Measurements from ENCODE around the gene SGCD.

SGCD gene

DNA sequence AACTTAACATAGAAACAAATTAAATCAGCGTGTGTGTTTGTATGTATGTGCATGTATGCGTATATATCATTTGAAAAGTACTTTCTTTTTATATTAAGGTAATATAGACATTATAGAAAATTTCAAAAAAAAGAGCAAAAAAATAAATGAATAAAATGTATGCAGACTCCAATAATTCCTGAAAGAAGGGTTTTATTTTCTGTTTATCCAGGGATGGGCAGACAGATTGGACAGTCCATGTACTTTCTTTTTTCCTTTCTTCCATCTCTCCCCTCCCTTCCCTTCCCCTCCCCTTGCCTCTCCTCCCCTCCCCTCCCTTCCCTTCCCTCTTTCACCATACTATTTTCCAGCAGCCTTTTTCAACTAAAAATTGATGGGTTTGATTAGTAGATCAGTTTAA lies 123.8 kb downstream of the SGCD start:
- H3K36me3 ChIP-seq (ENCODE audit: control insufficient read depth, insufficient read depth, low read length) = no peaks in the 10 kb centered on the region
- H3K79me2 ChIP-seq = no peaks in the 10 kb centered on the region
- peaks cover 11% of the 10 kb centered on the region for H3K4me1 ChIP-seq
- H3K4me2 ChIP-seq (ENCODE audit: low read length) = no peak overlapping the region
- no peak overlapping the region for H3K27ac ChIP-seq
- no peak overlapping the region for H3K4me3 ChIP-seq (ENCODE audit: low read depth, low read length)
- no peaks in the 10 kb centered on the region for H3K27me3 ChIP-seq (ENCODE audit: control insufficient read depth, insufficient read depth, low read length)
- H3K9me3 ChIP-seq (ENCODE audit: control insufficient read depth, low read length) = no peaks in the 10 kb centered on the region
- TF ChIP-seq, protein P1, sequence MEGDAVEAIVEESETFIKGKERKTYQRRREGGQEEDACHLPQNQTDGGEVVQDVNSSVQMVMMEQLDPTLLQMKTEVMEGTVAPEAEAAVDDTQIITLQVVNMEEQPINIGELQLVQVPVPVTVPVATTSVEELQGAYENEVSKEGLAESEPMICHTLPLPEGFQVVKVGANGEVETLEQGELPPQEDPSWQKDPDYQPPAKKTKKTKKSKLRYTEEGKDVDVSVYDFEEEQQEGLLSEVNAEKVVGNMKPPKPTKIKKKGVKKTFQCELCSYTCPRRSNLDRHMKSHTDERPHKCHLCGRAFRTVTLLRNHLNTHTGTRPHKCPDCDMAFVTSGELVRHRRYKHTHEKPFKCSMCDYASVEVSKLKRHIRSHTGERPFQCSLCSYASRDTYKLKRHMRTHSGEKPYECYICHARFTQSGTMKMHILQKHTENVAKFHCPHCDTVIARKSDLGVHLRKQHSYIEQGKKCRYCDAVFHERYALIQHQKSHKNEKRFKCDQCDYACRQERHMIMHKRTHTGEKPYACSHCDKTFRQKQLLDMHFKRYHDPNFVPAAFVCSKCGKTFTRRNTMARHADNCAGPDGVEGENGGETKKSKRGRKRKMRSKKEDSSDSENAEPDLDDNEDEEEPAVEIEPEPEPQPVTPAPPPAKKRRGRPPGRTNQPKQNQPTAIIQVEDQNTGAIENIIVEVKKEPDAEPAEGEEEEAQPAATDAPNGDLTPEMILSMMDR (IDR thresholded peaks at IDR 0.05) = no peak
- no peak overlapping the region for H2AFZ ChIP-seq
- H3K9ac ChIP-seq = no peak overlapping the region

DNA sequence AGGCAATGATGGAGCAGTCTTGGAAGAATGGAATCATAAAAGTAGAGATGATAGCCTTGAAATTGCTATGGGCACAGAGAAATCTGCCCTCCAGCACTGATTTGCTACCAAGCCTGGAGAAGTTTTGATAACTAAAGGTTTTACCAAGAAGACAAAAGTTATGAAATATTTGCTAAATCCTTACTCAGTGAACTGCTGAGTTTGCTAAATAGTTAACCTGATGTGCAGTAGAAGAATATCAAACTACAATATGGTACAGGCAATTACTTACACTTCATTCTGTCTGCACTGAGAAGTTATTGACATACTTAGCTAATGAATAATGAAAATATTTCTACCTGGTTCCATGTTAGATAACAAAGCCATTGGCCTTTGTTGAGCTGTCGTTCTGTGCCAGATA lies 124.5 kb downstream of the SGCD start:
- H3K4me3 ChIP-seq (ENCODE audit: low read depth, low read length) = no peak overlapping the region
- H3K79me2 ChIP-seq = no peaks in the 10 kb centered on the region
- H3K27me3 ChIP-seq (ENCODE audit: control insufficient read depth, insufficient read depth, low read length) = no peaks in the 10 kb centered on the region
- TF ChIP-seq, protein P1 (IDR thresholded peaks at IDR 0.05) = no peak
- H3K9me3 ChIP-seq (ENCODE audit: control insufficient read depth, low read length) = no peaks in the 10 kb centered on the region
- H3K9ac ChIP-seq = no peak overlapping the region
- no peak overlapping the region for H2AFZ ChIP-seq
- H3K36me3 ChIP-seq (ENCODE audit: control insufficient read depth, insufficient read depth, low read length) = no peaks in the 10 kb centered on the region
- no peak overlapping the region for H3K4me2 ChIP-seq (ENCODE audit: low read length)
- no peak overlapping the region for H3K27ac ChIP-seq
- peaks cover 11% of the 10 kb centered on the region for H3K4me1 ChIP-seq

DNA sequence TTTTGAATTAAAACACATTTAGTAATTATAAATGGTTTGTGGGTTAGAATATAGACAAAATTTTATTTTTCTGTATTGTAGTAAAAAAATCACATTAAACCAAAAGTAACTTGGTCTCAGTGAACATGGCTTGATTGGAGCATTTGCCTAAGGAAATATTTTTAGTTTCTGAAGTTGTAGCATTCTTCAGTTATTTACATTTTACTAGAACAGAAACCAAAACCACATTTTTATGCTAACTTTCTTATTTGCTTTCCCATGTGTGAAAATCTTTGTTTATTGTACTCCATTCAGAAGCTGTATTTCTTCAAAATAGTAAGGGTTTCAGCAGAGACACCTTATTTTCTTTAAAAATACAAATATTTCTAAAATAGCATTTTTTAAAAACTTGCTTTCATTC lies 129.9 kb downstream of the SGCD start:
- Histone ChIP-seq H3K27ac (no peak overlapping the region), H3K36me3 (ENCODE audit: control insufficient read depth, insufficient read depth, low read length) (no peaks in the 10 kb centered on the region), H3K79me2 (no peaks in the 10 kb centered on the region), H2AFZ (no peak overlapping the region), H3K9me3 (ENCODE audit: control insufficient read depth, low read length) (no peaks in the 10 kb centered on the region), H3K9ac (no peak overlapping the region), H3K4me3 (ENCODE audit: low read depth, low read length) (no peak overlapping the region), H3K4me2 (ENCODE audit: low read length) (no peak overlapping the region), H3K27me3 (ENCODE audit: control insufficient read depth, insufficient read depth, low read length) (no peaks in the 10 kb centered on the region), H3K4me1 (peaks cover 8% of the 10 kb centered on the region)
- TF ChIP-seq, protein P1 (IDR thresholded peaks at IDR 0.05) = no peak

DNA sequence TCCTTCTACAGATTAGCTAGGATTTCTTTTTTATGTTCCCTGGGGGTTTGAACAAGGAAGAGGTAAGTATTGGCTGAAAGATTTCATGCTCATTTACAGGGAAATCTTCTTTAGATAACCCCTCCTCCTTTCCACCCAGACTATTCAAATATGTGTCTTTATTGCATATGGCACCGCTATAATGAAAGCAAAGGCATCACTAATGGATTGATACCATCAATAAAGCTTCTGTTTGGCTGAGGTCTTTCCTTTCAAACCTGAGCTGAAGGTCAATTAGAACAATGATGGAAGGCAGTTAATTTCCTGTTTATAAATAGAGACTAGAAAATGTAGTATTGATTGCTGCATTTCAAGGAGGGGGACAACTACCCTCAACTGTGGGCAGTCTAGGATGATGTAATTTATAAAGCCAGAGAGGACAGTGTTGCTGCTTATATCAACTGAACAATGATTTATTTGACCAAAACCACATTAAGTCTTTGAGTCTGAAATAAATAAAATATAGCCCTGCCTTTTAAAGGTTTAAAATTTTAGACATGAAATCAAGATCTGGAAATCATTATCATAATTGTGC lies 132.9 kb downstream of the SGCD start:
- TF ChIP-seq, protein P1 (IDR thresholded peaks at IDR 0.05) = no peak
- H3K4me1 ChIP-seq = peaks cover 7% of the 10 kb centered on the region
- H3K4me3 ChIP-seq (ENCODE audit: low read depth, low read length) = no peak overlapping the region
- no peak overlapping the region for H3K9ac ChIP-seq
- no peak overlapping the region for H3K4me2 ChIP-seq (ENCODE audit: low read length)
- no peak overlapping the region for H2AFZ ChIP-seq
- H3K9me3 ChIP-seq (ENCODE audit: control insufficient read depth, low read length) = no peaks in the 10 kb centered on the region
- H3K79me2 ChIP-seq = no peaks in the 10 kb centered on the region
- no peaks in the 10 kb centered on the region for H3K27me3 ChIP-seq (ENCODE audit: control insufficient read depth, insufficient read depth, low read length)
- H3K27ac ChIP-seq = no peak overlapping the region
- no peaks in the 10 kb centered on the region for H3K36me3 ChIP-seq (ENCODE audit: control insufficient read depth, insufficient read depth, low read length)

DNA sequence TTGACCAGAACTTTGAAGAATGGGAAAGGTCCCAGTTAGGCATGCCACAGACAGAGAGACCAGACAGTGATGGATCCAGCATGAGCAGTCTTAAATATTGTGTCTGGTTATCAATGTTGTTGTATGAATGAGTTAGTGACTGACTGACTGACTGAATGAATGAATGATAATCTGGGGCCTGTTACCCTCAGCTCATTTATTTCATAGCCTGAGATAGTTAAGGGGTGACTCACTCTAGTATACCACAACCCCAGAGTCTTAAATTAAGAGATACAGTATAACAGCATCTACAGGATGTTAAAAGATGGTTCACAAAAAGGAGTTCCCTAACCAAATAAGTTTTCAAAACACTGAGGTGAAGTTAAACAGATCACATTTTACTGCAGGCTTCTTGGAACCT lies 133.5 kb downstream of the SGCD start:
- Histone ChIP-seq H3K4me3 (ENCODE audit: low read depth, low read length) (no peak overlapping the region), H3K36me3 (ENCODE audit: control insufficient read depth, insufficient read depth, low read length) (no peaks in the 10 kb centered on the region), H3K9ac (no peak overlapping the region), H2AFZ (no peak overlapping the region), H3K4me1 (peaks cover 2% of the 10 kb centered on the region), H3K79me2 (no peaks in the 10 kb centered on the region), H3K9me3 (ENCODE audit: control insufficient read depth, low read length) (no peaks in the 10 kb centered on the region), H3K27me3 (ENCODE audit: control insufficient read depth, insufficient read depth, low read length) (no peaks in the 10 kb centered on the region), H3K27ac (no peak overlapping the region), H3K4me2 (ENCODE audit: low read length) (no peak overlapping the region)
- TF ChIP-seq, protein P1 (IDR thresholded peaks at IDR 0.05) = no peak
